ENCODE results near the gene PSMB7. TPM values are rescaled to one million over a fixed set of nuclear protein-coding genes. Genes with fewer than 3 reads are reported as not detected.

PSMB7 gene
- total RNA-seq, 1 experiment from 2014 or later = 380 TPM

DNA sequence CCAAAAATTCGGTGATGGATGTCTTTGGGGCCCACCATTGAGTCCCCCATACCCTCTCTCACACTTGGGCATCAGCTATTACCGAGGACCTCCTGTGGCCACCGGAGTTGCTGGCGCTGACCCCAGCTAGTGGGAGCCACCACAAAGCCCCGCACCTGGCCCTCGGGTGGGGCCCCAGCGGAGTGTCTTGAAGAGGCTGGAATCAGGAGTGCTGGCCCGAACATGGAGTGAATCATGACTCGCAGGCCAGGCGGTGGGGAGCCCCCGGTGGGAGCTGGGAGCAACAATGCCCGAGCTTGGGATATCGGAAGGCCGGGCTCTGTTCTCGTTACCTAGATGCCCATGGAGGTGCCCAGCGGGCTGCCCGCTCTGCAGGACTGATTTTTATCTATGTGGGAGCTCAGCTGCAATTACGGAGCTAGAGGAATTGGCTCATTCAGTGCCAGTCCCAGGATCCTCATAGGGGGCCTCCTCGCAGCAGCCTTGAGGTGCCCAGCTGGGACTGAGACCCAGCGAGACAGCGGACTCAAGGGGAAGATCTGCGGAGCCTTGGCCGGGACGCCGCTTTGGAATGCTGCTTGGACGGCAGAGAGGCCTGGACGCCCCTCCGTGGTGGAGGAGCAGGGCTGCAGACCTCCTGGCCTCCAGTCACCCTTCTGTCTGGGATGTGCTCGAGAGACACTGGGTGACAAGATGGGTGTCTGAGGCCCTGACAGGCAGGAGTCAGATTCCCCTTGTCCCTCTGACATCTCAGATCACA, 70.8 kb downstream of the PSMB7 start:
- no peaks in the 10 kb centered on the region for H3K27me3 ChIP-seq (replicated peaks; ENCODE audit: insufficient read depth, low read depth, low read length, poor library complexity)
- CTCF ChIA-PET = no interaction called here
- H3K4me1 ChIP-seq (ENCODE audit: insufficient read depth, low read length, poor library complexity, severe bottlenecking) = peaks cover 13% of the 10 kb centered on the region
- intact Hi-C loops (cut with micrococcal nuclease; ENCODE audit: unreplicated experiment) = loop anchor here (5.0 kb wide), 1 partner anchor 48 kb away; no protein-coding TSS in a partner anchor
- DNase-seq (ENCODE audit: low spot score) = no peak
- POLR2A ChIA-PET (ENCODE audit: low non-redundant PET) = no interaction called here
- H3K27ac ChIP-seq (ENCODE audit: low read depth, low read length, poor library complexity, severe bottlenecking) = no peak overlapping the region
- H3K4me3 ChIP-seq (ENCODE audit: low read depth, low read length, poor library complexity, severe bottlenecking) = no peak overlapping the region
- H3K36me3 ChIP-seq (ENCODE audit: insufficient read depth, low read length, poor library complexity, severe bottlenecking) = peaks cover 23% of the 10 kb centered on the region
- H3K9me3 ChIP-seq (ENCODE audit: low read depth, low read length, poor library complexity, severe bottlenecking) = no peaks in the 10 kb centered on the region
- TF ChIP-seq, protein P1, sequence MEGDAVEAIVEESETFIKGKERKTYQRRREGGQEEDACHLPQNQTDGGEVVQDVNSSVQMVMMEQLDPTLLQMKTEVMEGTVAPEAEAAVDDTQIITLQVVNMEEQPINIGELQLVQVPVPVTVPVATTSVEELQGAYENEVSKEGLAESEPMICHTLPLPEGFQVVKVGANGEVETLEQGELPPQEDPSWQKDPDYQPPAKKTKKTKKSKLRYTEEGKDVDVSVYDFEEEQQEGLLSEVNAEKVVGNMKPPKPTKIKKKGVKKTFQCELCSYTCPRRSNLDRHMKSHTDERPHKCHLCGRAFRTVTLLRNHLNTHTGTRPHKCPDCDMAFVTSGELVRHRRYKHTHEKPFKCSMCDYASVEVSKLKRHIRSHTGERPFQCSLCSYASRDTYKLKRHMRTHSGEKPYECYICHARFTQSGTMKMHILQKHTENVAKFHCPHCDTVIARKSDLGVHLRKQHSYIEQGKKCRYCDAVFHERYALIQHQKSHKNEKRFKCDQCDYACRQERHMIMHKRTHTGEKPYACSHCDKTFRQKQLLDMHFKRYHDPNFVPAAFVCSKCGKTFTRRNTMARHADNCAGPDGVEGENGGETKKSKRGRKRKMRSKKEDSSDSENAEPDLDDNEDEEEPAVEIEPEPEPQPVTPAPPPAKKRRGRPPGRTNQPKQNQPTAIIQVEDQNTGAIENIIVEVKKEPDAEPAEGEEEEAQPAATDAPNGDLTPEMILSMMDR (conservative IDR thresholded peaks at IDR 0.05; ENCODE audit: low read depth, low read length) = no peak
- TF ChIP-seq EZH2 (IDR thresholded peaks at IDR 0.05; ENCODE audit: borderline replicate concordance, low read depth, low read length, poor library complexity, severe bottlenecking) = no peak
- no TSS peak for BruUV-seq (replicated peaks)

DNA sequence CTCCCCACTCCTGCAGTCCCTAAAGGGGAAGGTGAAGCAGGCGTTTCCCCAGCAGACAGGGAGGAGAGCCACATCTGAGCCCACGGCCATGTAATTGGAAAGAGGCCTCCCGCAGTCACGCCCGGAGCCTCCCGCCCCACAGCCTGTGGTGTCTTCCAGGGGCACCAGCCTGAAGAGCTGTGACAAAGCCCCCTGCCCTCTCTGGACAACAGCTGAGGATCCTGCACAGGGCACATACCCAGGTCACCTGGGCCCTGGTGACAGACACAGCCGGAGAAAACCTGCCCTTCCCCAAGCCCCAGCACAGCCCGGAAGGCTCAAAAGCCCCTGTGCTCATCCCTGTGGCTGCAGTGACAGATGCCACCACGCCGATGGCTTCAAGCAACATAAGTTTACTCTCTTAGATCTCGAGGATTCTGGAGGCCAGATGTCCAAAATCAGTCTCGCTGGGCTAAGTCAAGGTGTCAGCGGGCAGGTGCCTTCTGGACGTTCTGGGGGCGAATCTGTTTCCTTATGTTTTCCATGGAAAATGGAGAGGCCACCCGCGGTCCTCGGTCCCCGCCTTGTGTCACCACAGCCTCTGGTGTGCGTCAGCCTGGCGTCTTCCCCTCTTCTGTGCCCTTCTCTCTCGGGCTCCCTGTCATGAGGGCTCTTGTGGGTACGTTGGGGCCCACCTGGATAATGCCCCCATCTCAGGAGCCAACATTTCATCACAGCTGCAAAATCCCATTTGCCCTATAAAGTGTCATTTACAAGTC, 71.5 kb downstream of the PSMB7 start:
- Histone ChIP-seq H3K4me1 (ENCODE audit: insufficient read depth, low read length, poor library complexity, severe bottlenecking) (peaks cover 13% of the 10 kb centered on the region), H3K36me3 (ENCODE audit: insufficient read depth, low read length, poor library complexity, severe bottlenecking) (peaks cover 15% of the 10 kb centered on the region), H3K9me3 (ENCODE audit: low read depth, low read length, poor library complexity, severe bottlenecking) (no peaks in the 10 kb centered on the region), H3K27me3 (replicated peaks; ENCODE audit: insufficient read depth, low read depth, low read length, poor library complexity) (no peaks in the 10 kb centered on the region), H3K27ac (ENCODE audit: low read depth, low read length, poor library complexity, severe bottlenecking) (peak overlapping the region; percentile 51), H3K4me3 (ENCODE audit: low read depth, low read length, poor library complexity, severe bottlenecking) (no peak overlapping the region)
- ChIA-PET POLR2A (ENCODE audit: low non-redundant PET) (no interaction called here), CTCF (no interaction called here)
- no TSS peak for BruUV-seq (replicated peaks)
- DNase-seq (ENCODE audit: low spot score) = peak; percentile 16
- no peak for TF ChIP-seq EZH2 (IDR thresholded peaks at IDR 0.05; ENCODE audit: borderline replicate concordance, low read depth, low read length, poor library complexity, severe bottlenecking)
- TF ChIP-seq, protein P1 (conservative IDR thresholded peaks at IDR 0.05; ENCODE audit: low read depth, low read length) = no peak
- intact Hi-C loops (cut with micrococcal nuclease; ENCODE audit: unreplicated experiment) = loop anchor here (5.0 kb wide), 1 partner anchor 49 kb away; no protein-coding TSS in a partner anchor

DNA sequence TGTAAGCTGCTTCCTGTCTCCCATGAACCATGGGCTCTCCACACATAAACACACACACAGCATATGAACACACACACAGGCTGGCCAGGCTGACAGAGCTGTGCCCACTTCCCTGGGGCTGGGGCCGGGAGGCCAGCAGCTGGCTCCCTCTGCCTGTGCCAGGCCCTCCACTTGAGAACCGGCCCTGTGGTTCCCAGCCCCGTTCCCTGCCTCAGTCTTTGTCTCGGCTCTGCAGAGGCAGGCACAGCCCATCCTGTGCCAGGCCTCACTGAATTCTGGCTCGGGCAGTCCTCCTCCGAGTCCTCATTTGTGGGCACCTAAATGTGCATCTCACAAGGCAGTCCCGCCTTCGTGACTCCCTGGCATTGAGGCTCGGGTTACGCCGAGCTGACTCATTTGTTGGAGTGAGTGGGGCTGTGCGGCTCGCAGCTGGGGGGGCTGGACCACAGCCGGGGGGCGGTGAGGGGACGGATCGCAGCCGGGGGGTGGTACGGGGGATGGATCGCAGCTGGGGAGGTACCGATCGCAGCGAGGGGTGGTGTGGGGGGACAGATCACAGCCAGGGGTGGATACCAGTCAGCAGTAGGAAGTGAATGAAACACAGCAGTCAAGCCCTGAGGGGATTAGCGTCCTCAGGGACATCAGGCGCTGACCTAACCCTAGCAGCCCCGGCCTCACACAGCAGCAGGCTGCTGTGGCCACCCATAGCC, 72.3 kb downstream of the PSMB7 start:
- no peaks in the 10 kb centered on the region for H3K9me3 ChIP-seq (ENCODE audit: low read depth, low read length, poor library complexity, severe bottlenecking)
- no peak for TF ChIP-seq EZH2 (IDR thresholded peaks at IDR 0.05; ENCODE audit: borderline replicate concordance, low read depth, low read length, poor library complexity, severe bottlenecking)
- TF ChIP-seq, protein P1 (conservative IDR thresholded peaks at IDR 0.05; ENCODE audit: low read depth, low read length) = no peak
- H3K27ac ChIP-seq (ENCODE audit: low read depth, low read length, poor library complexity, severe bottlenecking) = peak overlapping the region; percentile 51
- DNase-seq (ENCODE audit: low spot score) = peak; percentile 77
- BruUV-seq (replicated peaks) = no TSS peak
- intact Hi-C loops (cut with micrococcal nuclease; ENCODE audit: unreplicated experiment) = loop anchor here (5.0 kb wide), 1 partner anchor 49 kb away; no protein-coding TSS in a partner anchor
- peaks cover 13% of the 10 kb centered on the region for H3K4me1 ChIP-seq (ENCODE audit: insufficient read depth, low read length, poor library complexity, severe bottlenecking)
- ChIA-PET CTCF (interaction anchor here (0.6 kb wide), 1 partner anchor 26 kb away, joined by 5 read pairs; no protein-coding TSS in a partner anchor), POLR2A (ENCODE audit: low non-redundant PET) (no interaction called here)
- peaks cover 12% of the 10 kb centered on the region for H3K36me3 ChIP-seq (ENCODE audit: insufficient read depth, low read length, poor library complexity, severe bottlenecking)
- H3K27me3 ChIP-seq (replicated peaks; ENCODE audit: insufficient read depth, low read depth, low read length, poor library complexity) = no peaks in the 10 kb centered on the region
- H3K4me3 ChIP-seq (ENCODE audit: low read depth, low read length, poor library complexity, severe bottlenecking) = no peak overlapping the region
